Transverse colon (tissue), 3 donors: ENCODE results near the gene PRPF8.

Experiments
- CTCF ChIP-seq, 5 experiments: fragments of 200-600 bp in 3 of 5; fragments of 450-650 bp in 2 of 5; sonication (generic) in 3 of 5; IDR thresholded peaks; 1 replicate in 2 of 5; 2 replicates in 3 of 5; pipeline ENCODE4 v1.5.1; 2016 to 2017; ENCODE audit warnings: antibody characterized with exemption in 5 of 5, inconsistent platforms in 3 of 5, mild to moderate bottlenecking in 2 of 5, moderate library complexity in 1 of 5
- EP300 ChIP-seq: sonication (generic); formaldehyde crosslinking; IDR thresholded peaks from one replicate; pipeline ENCODE4 v1.6.1; 2017; ENCODE audit warnings: antibody characterized with exemption, low read depth
- POLR2A ChIP-seq: fragments of 450-650 bp; IDR thresholded peaks from one replicate; pipeline ENCODE4 v1.6.1; 2016; ENCODE audit warnings: antibody characterized with exemption, mild to moderate bottlenecking, moderate library complexity

DNA sequence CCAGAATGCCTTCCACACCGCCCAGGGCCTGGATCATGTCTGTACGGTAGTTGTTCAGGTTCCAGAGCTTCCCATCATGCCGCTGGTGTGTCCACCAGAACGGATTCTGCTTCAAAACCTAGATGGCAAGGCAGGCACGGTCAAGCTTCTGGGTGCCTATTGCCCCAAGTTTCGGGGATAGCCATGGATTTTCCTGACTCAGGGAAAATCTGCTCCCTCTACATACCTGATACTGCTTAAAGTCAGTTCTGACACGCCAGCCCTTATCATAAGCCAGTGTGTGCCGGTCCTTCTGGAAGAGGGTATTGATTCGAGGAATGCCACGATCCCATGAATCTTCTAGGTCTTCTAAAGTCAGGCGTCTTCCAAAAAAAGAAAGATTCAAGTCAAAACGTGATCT lies 23.6 kb downstream of the PRPF8 start:
- TF ChIP-seq CTCF (IDR thresholded peaks at IDR 0.05) (no peak), EP300 (no peak), POLR2A (no peak)
